Stimulated activated naive CD8-positive, alpha-beta T cell treated with anti-CD3 and anti-CD28 coated beads, Interleukin-15, Interleukin-2, amounts not matched to agents 100 U/mL and 50 U/mL, for 24 hours (primary cell): ENCODE data around the gene PCBP1.
A peak's percentile ranks its signal among the peaks of the same experiment; 100 is the strongest.
"Not testable (repeated sequence)": the region's sequence is repeated elsewhere in the genome, so short reads cannot be mapped to it uniquely, and the experiment has no call there.

ENCODE experiments used
- ATAC-seq: fragments of 150-1000 bp; cut with Tn5 transposase; one replicate; pipeline ENCODE4 v1.10.0; 2021
- DNase-seq: peaks from one replicate; pipeline ENCODE4 v3.0.0; 2021

Gene PCBP1

DNA sequence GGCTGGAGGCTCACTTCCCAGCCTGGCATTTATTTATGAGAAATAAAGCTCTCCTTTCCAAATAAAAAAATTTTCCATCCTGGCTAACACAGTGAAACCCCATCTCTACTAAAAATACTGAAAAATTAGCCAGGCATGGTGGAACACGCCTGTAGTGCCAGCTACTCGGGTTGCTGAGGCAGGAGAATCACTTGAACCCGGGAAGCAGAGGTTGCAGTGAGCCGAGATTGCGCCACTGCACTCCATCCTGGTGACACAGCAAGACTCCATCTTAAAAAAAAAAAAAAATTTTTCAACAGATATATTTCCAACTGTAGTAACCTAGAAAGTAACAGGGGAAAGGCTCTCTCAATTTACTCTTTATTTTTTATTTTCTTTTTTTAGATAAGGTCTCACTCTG is 6.1 kb upstream of the PCBP1 start:
- no peak for ATAC-seq
- DNase-seq = no peak

GRCh38 chr2:70083344-70084156 is 3.7 kb upstream of the PCBP1 start:
- DNase-seq (peak; percentile 72), ATAC-seq (peak; percentile 56)

GRCh38 chr2:70084973-70085710 is 2.1 kb upstream of the PCBP1 start:
- DNase-seq (peak; percentile 69), ATAC-seq (peak; percentile 26)

DNA sequence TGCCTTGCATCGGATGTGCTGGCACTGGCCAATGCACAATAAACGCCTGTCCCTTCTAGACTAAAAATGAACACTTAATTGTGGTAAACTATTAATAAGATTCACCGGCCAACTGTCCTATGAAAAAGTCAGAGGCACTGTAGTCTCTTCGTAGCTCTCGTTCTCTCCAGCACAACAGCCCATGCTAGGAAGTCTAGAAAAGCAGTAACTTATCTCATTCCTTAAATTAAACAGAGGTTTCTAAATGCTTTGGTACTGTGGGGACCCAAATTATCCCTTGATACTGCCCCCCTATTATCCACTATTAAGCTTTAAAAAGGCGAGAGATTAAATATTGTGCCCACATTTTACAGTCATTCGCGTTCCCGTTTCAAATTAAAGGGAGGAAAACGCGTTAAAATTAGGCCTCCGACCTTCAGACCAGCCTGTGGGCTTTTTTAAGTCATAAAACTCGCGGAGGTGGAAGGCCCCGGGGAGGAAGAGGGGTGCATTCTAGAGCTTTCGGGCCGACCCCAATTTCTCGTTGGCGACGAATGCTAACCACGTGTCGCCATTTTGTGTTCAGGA is 1.5 kb upstream of the PCBP1 start:
- no peak for ATAC-seq
- DNase-seq = no peak

GRCh38 chr2:70086278-70086837 is 919 bp upstream of the PCBP1 start:
- ATAC-seq = peak; percentile 20
- DNase-seq = peak; percentile 82

DNA sequence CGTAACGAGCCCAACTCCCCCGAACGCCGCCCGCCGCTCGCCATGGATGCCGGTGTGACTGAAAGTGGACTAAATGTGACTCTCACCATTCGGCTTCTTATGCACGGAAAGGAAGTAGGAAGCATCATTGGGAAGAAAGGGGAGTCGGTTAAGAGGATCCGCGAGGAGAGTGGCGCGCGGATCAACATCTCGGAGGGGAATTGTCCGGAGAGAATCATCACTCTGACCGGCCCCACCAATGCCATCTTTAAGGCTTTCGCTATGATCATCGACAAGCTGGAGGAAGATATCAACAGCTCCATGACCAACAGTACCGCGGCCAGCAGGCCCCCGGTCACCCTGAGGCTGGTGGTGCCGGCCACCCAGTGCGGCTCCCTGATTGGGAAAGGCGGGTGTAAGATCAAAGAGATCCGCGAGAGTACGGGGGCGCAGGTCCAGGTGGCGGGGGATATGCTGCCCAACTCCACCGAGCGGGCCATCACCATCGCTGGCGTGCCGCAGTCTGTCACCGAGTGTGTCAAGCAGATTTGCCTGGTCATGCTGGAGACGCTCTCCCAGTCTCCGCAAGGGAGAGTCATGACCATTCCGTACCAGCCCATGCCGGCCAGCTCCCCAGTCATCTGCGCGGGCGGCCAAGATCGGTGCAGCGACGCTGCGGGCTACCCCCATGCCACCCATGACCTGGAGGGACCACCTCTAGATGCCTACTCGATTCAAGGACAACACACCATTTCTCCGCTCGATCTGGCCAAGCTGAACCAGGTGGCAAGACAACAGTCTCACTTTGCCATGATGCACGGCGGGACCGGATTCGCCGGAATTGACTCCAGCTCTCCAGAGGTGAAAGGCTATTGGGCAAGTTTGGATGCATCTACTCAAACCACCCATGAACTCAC is 673 bp downstream of the PCBP1 start:
- no peak for ATAC-seq

GRCh38 chr2:70088598-70089219 is 1.4 kb downstream of the PCBP1 start:
- ATAC-seq = no peak
- no peak for DNase-seq

More for the DNA sequence above, 673 bp downstream of the PCBP1 start:
- DNase-seq = peak; percentile 63

- peak; percentile 60 for DNase-seq
Observed at GRCh38 chr2:70089220-70089982, 2.1 kb downstream of the PCBP1 start.

GRCh38 chr2:70089983-70090525 is 2.8 kb downstream of the PCBP1 start:
- DNase-seq (no peak), ATAC-seq (no peak)

More at GRCh38 chr2:70089220-70089982, 2.1 kb downstream of the PCBP1 start:
- no peak for ATAC-seq

DNA sequence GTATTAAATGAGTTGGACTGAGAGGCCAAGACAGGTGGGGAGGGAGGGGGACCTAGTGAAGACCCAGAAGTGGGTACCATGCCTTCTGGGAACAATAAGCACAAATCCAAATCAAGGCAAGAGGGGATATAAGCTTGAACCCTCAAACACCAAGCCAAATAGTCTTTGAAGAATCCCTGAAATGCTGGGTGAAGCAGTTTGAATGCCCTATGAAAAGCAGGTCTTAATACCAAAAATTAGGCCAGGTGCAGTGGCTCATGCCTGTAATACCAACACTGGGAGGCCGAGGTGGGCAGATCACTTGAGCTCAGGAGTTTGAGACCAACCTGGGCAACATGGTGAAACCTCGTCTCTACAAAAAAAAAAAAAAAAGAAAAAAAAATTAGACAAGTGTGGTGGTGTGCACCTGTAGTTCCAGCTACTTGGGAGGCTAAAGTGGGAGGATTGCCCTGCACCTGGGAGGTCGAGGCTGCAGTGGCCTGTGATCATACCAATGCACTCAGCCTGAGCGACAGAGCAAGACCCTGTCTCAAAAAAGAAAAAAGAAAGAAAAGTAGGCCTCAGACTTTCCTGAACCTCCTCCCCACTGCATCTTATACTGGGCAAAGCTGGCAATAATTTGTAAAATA is 3.5 kb downstream of the PCBP1 start:
- no peak for ATAC-seq

DNA sequence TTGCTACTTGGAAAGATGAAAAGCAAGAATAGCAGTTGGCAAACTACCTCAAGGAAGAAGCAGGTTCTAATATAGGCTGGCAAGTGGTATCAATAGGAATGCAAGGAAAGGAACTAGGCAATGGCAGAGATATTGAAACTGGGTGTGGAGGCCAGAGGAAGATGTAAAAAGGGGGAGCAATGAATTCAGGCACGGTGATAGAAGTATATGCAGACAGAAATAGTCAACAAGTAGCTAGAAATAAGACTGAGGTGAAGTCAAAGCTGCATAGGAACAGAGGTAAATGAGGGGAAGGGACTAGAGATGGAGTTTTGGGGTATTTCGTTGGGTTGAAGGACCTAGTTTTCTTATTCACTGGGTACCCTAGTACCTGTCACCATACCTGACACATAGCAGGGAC is 4.1 kb downstream of the PCBP1 start:
- no peak for ATAC-seq

More for the DNA sequence above, 3.5 kb downstream of the PCBP1 start:
- DNase-seq = no peak

GRCh38 chr2:70091816-70092215 is 4.5 kb downstream of the PCBP1 start:
- ATAC-seq (no peak), DNase-seq (no peak)

More for the DNA sequence above, 4.1 kb downstream of the PCBP1 start:
- DNase-seq = no peak

DNA sequence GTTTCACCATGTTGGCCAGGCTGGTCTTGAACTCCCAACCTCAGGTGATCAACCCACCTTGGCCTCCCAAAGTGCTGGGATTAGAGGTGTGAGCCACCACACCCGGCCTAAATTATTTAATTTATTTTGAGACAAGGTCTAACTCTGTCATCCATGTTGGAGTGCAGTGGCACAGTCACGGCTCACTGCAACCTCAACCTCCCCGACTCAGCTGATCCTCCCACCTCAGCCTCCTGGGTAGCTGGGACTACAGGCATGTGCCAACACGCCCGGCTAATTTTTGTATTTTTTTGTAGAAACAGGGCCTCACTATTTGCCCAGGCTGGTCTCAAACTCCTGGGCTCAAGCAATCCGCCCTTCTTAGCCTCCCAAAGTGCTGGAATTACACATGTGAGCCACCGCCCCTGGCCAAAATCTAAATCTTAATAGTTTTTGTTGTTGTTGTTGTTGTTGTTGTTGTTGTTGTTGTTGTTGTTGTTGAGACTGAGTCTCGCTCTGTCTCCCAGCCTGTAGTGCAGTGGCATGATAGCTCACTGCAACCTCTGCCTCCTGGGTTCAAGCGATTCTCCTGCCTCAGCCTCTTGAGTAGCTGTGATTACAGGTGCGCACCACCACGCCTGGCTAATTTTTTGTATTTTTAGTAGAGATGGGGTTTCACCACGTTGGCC is 5.4 kb downstream of the PCBP1 start:
- not testable (repeated sequence) for DNase-seq, ATAC-seq

DNA sequence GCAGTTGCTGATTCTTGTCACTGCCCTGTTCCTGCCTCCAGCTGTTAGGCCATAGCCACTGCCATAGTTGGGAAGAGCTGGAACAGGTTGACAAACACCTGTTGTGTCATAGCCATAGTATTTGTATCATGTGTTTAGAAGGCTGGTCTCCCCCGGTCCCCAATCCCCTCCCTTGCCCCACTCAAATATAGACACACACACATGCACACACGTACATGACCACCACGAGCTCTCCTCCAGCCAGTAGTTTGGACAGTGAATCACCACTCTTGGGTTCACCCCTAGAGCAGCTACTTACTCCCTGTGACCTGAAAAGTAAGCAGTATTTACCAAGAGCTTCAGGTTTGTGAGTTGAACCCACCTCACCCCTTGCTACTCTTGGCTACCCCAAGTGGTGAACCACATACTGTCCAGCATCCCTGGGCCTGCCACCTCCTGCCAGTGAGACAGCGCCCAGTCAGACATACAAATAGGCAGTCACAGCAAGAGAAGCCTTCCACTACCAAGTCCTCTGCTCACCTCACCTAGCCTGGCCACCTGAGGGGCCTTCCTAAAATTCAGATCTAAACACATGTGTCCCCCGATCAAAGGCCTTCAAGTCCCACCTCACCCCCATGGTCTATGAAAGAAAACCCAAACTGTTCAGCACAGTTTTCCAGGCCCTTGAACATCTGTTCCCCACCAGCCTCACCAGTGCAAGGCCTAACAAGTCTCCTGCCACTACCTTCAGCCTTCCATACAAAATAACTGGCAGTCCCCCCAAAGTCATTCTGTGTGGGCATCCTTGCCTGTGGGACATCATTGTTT is 7.1 kb downstream of the PCBP1 start:
- ATAC-seq (no peak), DNase-seq (peak; percentile 36)

GRCh38 chr2:70094978-70095719 is 7.9 kb downstream of the PCBP1 start:
- ATAC-seq = peak; percentile 81
- peak; percentile 45 for DNase-seq

- no peak for ATAC-seq
- DNase-seq = no peak
Observed at GRCh38 chr2:70095720-70096670, 8.7 kb downstream of the PCBP1 start.
